ENCODE data around the gene HK1. TPM values are rescaled to one million over a fixed set of nuclear protein-coding genes. Genes with fewer than 3 reads are reported as not detected.

The HK1 gene
- total RNA-seq, 1 donor from 2014 or later = 219 TPM

DNA sequence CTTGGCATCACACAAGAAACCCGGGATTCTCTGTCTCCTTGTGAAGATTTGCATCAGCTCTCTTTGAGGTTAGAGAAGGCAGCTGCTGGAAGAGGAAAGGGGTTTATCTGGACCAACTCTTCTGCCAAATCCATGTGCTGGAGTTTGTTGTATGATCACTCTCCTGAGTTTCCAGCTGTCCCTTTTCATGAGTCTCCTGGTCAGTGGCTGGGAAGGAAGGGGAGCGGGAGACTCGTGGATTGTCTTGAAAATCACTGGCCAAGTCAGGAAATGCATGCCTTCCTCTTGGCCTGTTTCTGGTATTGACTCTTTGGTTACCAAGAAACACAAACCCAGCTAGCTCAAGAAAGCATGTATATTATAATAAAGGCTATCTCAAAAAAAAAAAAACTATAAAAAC lies 99.6 kb downstream of the HK1 start:
- peaks cover 49% of the 10 kb centered on the region for H3K4me1 ChIP-seq
- peaks cover 66% of the 10 kb centered on the region for H3K36me3 ChIP-seq
- no peaks in the 10 kb centered on the region for H3K27me3 ChIP-seq (ENCODE audit: low read depth)
- no peaks in the 10 kb centered on the region for H3K9me3 ChIP-seq (replicated peaks)
- TF ChIP-seq, protein P1, sequence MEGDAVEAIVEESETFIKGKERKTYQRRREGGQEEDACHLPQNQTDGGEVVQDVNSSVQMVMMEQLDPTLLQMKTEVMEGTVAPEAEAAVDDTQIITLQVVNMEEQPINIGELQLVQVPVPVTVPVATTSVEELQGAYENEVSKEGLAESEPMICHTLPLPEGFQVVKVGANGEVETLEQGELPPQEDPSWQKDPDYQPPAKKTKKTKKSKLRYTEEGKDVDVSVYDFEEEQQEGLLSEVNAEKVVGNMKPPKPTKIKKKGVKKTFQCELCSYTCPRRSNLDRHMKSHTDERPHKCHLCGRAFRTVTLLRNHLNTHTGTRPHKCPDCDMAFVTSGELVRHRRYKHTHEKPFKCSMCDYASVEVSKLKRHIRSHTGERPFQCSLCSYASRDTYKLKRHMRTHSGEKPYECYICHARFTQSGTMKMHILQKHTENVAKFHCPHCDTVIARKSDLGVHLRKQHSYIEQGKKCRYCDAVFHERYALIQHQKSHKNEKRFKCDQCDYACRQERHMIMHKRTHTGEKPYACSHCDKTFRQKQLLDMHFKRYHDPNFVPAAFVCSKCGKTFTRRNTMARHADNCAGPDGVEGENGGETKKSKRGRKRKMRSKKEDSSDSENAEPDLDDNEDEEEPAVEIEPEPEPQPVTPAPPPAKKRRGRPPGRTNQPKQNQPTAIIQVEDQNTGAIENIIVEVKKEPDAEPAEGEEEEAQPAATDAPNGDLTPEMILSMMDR (IDR thresholded peaks at IDR 0.05; ENCODE audit: borderline replicate concordance) = no peak
- no peak overlapping the region for H3K4me3 ChIP-seq
- no peak for DNase-seq
- H3K27ac ChIP-seq (replicated peaks) = peak overlapping the region; percentile 76
- intact Hi-C loops (cut with micrococcal nuclease) = loop anchor here (10.0 kb wide), 1 partner anchor 53 kb away; no protein-coding TSS in a partner anchor

DNA sequence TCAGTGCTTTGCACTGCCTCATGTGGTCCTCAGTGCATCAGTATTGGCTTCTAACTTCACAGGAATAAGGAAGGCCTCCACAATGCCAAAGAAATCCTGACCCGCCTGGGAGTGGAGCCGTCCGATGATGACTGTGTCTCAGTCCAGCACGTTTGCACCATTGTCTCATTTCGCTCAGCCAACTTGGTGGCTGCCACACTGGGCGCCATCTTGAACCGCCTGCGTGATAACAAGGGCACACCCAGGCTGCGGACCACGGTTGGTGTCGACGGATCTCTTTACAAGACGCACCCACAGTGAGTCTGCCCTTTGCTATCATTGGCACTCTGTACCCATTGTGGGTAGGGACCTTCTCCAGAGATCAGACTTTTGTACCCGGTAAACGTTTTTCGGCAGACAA lies 101.5 kb downstream of the HK1 start:
- Histone ChIP-seq H3K4me3 (no peak overlapping the region), H3K4me1 (peaks cover 57% of the 10 kb centered on the region), H3K36me3 (peaks cover 76% of the 10 kb centered on the region), H3K27ac (replicated peaks) (no peak overlapping the region), H3K27me3 (ENCODE audit: low read depth) (no peaks in the 10 kb centered on the region), H3K9me3 (replicated peaks) (no peaks in the 10 kb centered on the region)
- TF ChIP-seq, protein P1 (IDR thresholded peaks at IDR 0.05; ENCODE audit: borderline replicate concordance) = no peak
- intact Hi-C loops (cut with micrococcal nuclease) = loop anchor here (10.0 kb wide), 1 partner anchor 55 kb away; no protein-coding TSS in a partner anchor
- DNase-seq = no peak

DNA sequence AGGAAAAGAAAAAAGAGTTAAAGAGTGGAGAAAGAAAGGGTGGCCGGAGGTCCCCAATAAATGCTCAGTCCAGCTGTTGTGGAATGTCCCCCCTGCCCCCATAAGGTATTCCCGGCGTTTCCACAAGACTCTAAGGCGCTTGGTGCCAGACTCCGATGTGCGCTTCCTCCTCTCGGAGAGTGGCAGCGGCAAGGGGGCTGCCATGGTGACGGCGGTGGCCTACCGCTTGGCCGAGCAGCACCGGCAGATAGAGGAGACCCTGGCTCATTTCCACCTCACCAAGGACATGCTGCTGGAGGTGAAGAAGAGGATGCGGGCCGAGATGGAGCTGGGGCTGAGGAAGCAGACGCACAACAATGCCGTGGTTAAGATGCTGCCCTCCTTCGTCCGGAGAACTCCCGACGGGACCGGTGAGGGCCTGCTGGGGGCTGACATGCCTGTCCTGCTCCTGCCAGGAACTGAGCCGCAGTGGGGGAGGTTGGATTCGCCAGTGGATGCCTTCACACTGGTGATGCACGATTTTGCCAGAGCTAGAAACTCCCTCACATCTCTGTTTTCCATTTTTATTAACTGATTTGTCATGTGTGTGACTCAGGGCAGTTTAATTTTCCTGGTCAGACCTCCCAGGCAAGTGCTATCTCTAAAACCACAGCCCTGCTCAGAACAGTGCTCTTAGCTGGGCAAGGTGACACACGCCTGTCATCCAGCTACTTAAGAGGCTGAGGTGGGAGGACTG lies 104.3 kb downstream of the HK1 start:
- Histone ChIP-seq H3K27me3 (ENCODE audit: low read depth) (no peaks in the 10 kb centered on the region), H3K27ac (replicated peaks) (peak overlapping the region; percentile 52), H3K9me3 (replicated peaks) (no peaks in the 10 kb centered on the region), H3K4me1 (peaks cover 30% of the 10 kb centered on the region), H3K4me3 (no peak overlapping the region), H3K36me3 (peaks cover 91% of the 10 kb centered on the region)
- TF ChIP-seq, protein P1 (IDR thresholded peaks at IDR 0.05; ENCODE audit: borderline replicate concordance) = no peak
- intact Hi-C loops (cut with micrococcal nuclease) = no loop called here
- DNase-seq = no peak

DNA sequence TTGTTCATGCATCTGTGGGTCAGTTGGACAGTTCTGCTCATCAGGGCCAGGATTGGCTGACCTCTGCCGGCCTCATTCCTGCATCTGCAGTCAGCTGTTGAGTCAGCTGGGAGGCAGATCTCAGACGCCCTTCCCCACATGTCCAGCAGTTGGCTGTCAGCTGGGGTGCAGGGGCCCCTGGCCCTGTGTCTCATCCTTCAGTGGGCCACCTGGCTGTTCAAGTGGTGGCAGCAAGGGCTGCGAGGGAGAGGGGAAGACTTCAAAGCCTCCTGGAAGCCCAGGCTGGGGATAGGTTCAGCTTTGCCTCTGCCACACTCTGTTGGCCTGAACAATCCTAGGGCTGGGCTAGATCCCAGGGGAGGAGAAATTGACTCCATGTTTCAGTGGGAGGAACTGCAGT lies 105.3 kb downstream of the HK1 start:
- peaks cover 93% of the 10 kb centered on the region for H3K36me3 ChIP-seq
- peak overlapping the region; percentile 52 for H3K27ac ChIP-seq (replicated peaks)
- TF ChIP-seq, protein P1 (IDR thresholded peaks at IDR 0.05; ENCODE audit: borderline replicate concordance) = peak; percentile 42
- intact Hi-C loops (cut with micrococcal nuclease) = no loop called here
- H3K27me3 ChIP-seq (ENCODE audit: low read depth) = no peaks in the 10 kb centered on the region
- peak; percentile 46 for DNase-seq
- no peaks in the 10 kb centered on the region for H3K9me3 ChIP-seq (replicated peaks)
- H3K4me1 ChIP-seq = peaks cover 21% of the 10 kb centered on the region
- no peak overlapping the region for H3K4me3 ChIP-seq

DNA sequence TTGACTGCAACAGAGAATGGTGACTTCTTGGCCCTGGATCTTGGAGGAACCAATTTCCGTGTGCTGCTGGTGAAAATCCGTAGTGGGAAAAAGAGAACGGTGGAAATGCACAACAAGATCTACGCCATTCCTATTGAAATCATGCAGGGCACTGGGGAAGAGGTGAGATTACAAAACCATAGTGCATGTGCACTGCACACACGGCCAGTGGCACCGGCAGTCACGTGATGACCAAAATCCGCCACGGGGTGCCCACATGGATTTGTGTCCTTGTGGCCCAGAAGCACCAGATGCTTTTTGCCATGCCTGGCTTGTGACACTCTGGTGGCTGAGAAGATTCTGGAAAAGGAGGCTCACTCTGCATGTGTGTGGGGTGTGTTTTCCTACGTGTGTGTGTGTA lies 106.0 kb downstream of the HK1 start:
- no peaks in the 10 kb centered on the region for H3K27me3 ChIP-seq (ENCODE audit: low read depth)
- peaks cover 18% of the 10 kb centered on the region for H3K4me1 ChIP-seq
- H3K9me3 ChIP-seq (replicated peaks) = no peaks in the 10 kb centered on the region
- H3K4me3 ChIP-seq = no peak overlapping the region
- H3K27ac ChIP-seq (replicated peaks) = no peak overlapping the region
- TF ChIP-seq, protein P1 (IDR thresholded peaks at IDR 0.05; ENCODE audit: borderline replicate concordance) = no peak
- H3K36me3 ChIP-seq = peaks cover 94% of the 10 kb centered on the region
- no peak for DNase-seq
- intact Hi-C loops (cut with micrococcal nuclease) = no loop called here
